ENCODE measurements around the gene PITX1.

Gene PITX1

GRCh38 chr5:135040333-135041144, 6.5 kb upstream of the PITX1 start:
- DNase-seq = no peak

DNA sequence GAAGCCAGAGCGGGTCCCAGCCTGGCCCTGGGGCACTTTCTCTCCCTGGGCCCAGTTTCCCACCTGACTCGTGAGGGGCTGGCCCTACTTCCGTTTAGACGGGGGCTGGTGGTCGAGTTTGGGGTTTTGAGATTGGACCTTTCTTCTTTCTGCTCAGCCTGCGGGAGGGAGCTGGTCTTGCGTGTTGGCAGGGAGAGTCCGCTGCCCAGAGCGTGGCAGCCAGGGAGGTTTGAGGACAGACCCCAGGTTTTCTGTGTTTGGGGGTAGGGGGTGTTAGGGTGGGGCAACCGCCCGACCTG, 6.0 kb upstream of the PITX1 start:
- DNase-seq = no peak

- no peak for DNase-seq
Observed at GRCh38 chr5:135039271-135040033, 5.4 kb upstream of the PITX1 start.

GRCh38 chr5:135038813-135039270, 4.8 kb upstream of the PITX1 start:
- DNase-seq = no peak

DNA sequence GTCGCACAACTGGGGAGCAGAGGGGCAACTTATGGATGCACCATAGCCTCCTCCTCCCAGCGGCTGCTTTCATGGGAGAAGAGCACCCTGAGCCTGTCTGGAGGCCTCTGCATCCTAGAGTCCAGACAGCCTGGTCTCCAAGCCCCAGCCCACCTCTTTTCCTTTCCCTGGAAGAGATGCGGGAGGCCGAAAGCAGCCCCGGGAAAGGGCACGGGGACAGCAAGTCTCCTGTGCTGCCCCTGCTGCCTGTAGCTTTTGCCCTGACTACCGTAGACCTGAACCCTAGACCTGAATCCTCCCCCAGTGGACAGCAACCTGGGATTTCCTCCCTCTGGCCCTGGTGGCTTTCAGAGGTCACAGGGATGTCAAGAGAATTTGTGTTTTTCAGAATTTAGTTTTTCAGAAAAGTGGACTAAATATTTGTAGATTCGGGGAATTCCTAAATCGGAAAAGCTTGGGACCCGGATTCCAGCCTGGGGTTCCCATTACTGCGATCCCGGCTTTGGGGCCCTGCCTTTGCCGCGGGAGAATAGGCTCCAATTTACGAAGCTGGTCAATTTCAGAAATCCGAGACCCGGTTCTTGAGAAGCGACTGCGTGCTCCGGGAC, 4.3 kb upstream of the PITX1 start:
- no peak for DNase-seq

DNA sequence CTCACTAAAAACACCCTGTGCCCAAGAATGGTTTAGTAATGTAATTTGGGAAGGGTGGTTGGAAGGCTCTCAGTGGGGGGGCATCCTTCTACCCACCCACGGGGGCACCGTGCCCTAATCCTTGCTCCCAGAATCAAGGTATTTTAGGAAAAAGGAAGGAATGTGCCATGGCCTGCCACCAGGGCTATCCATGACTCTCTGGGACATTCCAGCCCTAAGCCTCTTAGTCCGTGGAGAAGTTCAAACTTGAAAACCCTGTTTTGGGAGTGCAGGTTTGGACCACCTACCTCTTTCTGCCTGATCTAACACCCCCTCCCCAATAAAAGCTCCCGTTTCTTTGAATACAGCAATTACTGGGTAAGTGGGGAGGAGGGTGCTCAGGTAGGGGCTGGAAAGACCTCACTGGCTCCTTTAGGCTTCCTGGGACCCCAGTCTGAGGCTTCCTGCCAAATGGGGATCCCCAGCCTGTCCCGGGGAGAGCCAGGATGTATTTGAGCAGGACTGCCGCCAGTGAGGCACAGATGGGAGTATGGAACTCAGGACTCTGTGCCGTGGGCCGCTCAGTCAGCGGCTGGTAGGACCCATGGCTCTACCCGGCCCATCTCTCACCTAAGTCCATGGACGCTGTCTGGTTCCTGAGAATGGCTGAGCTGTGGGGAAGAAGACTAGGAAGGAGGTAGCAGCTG, 3.6 kb upstream of the PITX1 start:
- DNase-seq = no peak

GRCh38 chr5:135036405-135036804, 2.4 kb upstream of the PITX1 start:
- no peak for DNase-seq

GRCh38 chr5:135035678-135036030, 1.6 kb upstream of the PITX1 start:
- DNase-seq = no peak

GRCh38 chr5:135034963-135035677, 1.1 kb upstream of the PITX1 start:
- no peak for DNase-seq

GRCh38 chr5:135034236-135034962, 371 bp upstream of the PITX1 start:
- DNase-seq = peak; percentile 20

DNA sequence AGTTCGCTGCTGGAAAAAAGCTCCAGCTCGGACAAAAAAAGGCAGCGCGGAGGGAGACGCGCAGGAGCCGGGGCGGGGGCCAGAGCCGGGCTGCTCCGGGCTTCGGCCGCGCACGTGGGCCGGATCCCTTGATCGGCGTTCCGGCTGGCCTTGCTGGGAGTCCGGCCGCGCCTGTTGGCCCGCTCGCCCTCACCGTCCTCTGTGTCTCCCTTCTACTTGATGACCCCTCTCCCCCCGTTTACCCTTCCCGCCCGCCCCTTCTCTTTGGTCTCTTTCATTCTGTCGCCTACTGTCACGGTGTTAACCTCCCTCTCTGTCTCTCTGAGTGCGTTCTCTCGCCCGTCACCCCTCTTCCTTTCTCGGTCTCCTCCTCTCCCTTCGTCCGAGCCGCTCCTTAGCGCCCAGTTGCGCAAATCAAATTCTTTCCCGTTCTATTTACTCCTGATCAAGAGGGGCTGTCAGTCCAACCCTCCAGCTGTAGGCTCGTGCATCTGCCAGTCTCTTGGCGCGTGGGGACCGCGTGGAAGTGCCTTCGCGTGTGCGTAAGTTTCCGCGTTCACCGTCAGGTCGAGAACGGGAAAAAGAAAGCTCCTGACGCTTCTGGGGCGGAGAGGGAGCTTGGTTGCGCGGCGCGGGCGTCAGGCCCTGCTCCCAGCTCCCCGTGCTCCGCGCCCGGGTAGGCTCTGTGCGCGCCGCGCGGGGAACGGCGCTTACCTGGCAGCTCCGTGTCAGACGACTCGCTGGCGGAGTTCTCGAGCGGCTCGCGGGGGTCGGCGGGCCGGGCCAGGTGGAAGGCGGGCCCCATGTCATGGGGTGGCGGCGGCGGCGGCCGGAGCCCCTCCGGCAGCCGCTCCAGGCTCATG, 798 bp downstream of the PITX1 start:
- DNase-seq = no peak

DNA sequence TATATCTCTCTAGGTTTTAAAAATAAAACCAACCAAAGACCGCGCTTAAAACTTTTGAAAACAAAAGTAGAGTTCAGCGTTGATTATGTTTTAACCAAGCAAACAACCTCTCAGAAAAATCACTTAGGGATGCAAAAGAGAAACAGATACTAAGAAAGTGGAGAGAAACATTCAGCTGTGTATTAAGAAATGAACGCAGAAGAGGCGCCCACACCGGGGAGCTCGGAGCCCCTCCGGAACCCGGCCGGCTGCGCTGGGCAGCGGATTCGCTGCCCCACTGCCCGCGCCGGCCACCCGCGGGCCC, 1.4 kb downstream of the PITX1 start:
- DNase-seq = no peak

- no peak for DNase-seq
Observed at GRCh38 chr5:135031813-135032694, 2.0 kb downstream of the PITX1 start.

- no peak for DNase-seq
Observed at GRCh38 chr5:135030956-135031812, 2.8 kb downstream of the PITX1 start.

- no peak for DNase-seq
Observed at GRCh38 chr5:135030123-135030955, 3.7 kb downstream of the PITX1 start.

GRCh38 chr5:135029477-135030122, 4.4 kb downstream of the PITX1 start:
- DNase-seq = no peak

DNA sequence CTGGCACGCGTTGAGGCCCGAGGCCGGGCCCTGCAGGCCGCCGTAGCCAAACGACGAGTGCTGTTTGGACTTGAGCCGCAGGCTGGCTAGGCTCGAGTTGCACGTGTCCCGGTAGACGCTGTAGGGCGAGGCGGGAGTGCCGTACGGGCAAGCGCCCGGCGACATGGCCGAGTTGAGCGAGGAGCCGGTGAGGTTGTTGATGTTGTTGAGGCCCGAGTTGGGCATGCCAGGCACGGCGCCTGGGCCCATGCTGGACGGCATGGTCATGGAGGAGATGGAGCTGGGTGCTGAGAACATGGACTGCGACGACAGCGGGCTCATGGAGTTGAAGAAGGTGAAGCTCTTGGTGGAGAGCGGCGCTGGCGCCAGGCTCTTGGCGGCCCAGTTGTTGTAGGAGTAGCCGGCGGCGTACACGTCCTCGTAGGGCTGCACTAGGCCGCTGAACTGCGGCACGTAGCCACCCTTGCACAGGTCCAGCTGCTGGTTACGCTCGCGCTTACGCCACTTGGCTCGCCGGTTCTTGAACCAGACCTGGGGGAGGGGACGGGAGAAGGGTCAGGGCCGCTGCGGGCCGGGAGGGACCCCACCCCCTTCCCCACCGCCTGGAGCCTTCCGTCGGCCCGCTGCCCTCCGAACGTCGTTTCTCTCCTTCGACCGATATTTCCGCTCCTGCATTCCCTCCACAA, 5.1 kb downstream of the PITX1 start:
- no peak for DNase-seq
